Neural cell (in vitro differentiated cells): ENCODE measurements around the gene UFD1. TPM values are rescaled to one million over a fixed set of nuclear protein-coding genes. Genes with fewer than 3 reads are reported as not detected.

Experiments
- H2AFZ ChIP-seq: fragments of 200-600, 300-800 bp; sonication (generic), shearing (Covaris generic); 2 replicates; pipeline ENCODE4 v1.6.0; 2014; ENCODE audit warnings: low read depth, mild to moderate bottlenecking, antibody characterized with exemption, low read length, moderate library complexity
- H3F3A ChIP-seq: fragments of 200-600 bp; shearing (Covaris generic); 2 replicates; pipeline ENCODE4 v1.6.1; 2016; ENCODE audit warnings: mild to moderate bottlenecking, moderate library complexity, mixed read lengths, antibody characterized with exemption, low read length; ENCODE audit not compliant: insufficient read depth, poor library complexity, severe bottlenecking
- H3K27ac ChIP-seq: fragments of 200-600, 300-800 bp; sonication (generic), shearing (Covaris generic); 2 replicates; pipeline ENCODE4 v1.5.1; 2014; ENCODE audit warnings: mild to moderate bottlenecking, low read length, moderate library complexity
- H3K27me3 ChIP-seq: fragments of 300-800, 200-600 bp; sonication (generic), shearing (Covaris generic); 2 replicates; pipeline ENCODE4 v1.6.0; 2014; ENCODE audit warnings: mild to moderate bottlenecking, low read depth, low read length, moderate library complexity; ENCODE audit not compliant: insufficient read depth
- H3K36me3 ChIP-seq: fragments of 300-800, 200-600 bp; sonication (generic), shearing (Covaris generic); 2 replicates; pipeline ENCODE4 v1.5.1; 2014; ENCODE audit warnings: mild to moderate bottlenecking, antibody characterized with exemption, low read length, moderate library complexity; ENCODE audit not compliant: insufficient read depth
- H3K4me2 ChIP-seq: fragments of 300-800, 200-600 bp; sonication (generic), shearing (Covaris generic); 2 replicates; pipeline ENCODE4 v1.6.0; 2014; ENCODE audit warnings: mild to moderate bottlenecking, low read length
- H3K4me3 ChIP-seq: fragments of 300-800, 200-600 bp; sonication (generic), shearing (Covaris generic); 2 replicates; pipeline ENCODE4 v1.5.1; 2014; ENCODE audit warnings: mild to moderate bottlenecking, low read length, moderate library complexity
- H3K79me2 ChIP-seq: fragments of 200-600 bp; shearing (Covaris generic); replicated peaks from 2 replicates; pipeline ENCODE4 v1.6.0; 2014; ENCODE audit warnings: mild to moderate bottlenecking, low read length, moderate library complexity; ENCODE audit not compliant: insufficient read depth
- H3K9ac ChIP-seq: fragments of 300-800, 200-600 bp; sonication (generic), shearing (Covaris generic); 2 replicates; pipeline ENCODE4 v1.6.1; 2016; ENCODE audit warnings: mild to moderate bottlenecking, low read length, mixed read lengths
- H3K9me2 ChIP-seq: fragments of 200-600 bp; shearing (Covaris generic); 2 replicates; pipeline ENCODE4 v1.6.1; 2016; ENCODE audit warnings: mild to moderate bottlenecking, low read length, mixed read lengths; ENCODE audit not compliant: insufficient read depth
- H3K9me3 ChIP-seq: fragments of 200-600, 300-800 bp; sonication (generic), shearing (Covaris generic); 2 replicates; pipeline ENCODE4 v1.6.1; 2016; ENCODE audit warnings: mild to moderate bottlenecking, mixed run types, low read length, moderate library complexity, mixed read lengths
- H4K20me1 ChIP-seq: fragments of 200-600 bp; shearing (Covaris generic); 2 replicates; pipeline ENCODE4 v1.6.1; 2016; ENCODE audit warnings: mild to moderate bottlenecking, mixed run types; ENCODE audit not compliant: insufficient read depth
- CTCF ChIP-seq: fragments of 450-650 bp; IDR thresholded peaks from 2 replicates; pipeline ENCODE4 v1.5.1; 2014; ENCODE audit warnings: antibody characterized with exemption, mild to moderate bottlenecking, moderate library complexity; ENCODE audit not compliant: poor library complexity, severe bottlenecking
- EP300 ChIP-seq: fragments of 450-650 bp; conservative IDR thresholded peaks from 2 replicates; pipeline ENCODE4 v1.6.1; 2014; ENCODE audit warnings: antibody characterized with exemption, mild to moderate bottlenecking, moderate library complexity; ENCODE audit not compliant: poor library complexity, severe bottlenecking
- EZH2 ChIP-seq: fragments of 200-600, 300-800 bp; shearing (Covaris generic), sonication (generic); IDR thresholded peaks from 2 replicates; pipeline ENCODE4 v1.6.1; 2014; ENCODE audit warnings: antibody characterized with exemption, low read length, borderline replicate concordance, mild to moderate bottlenecking; ENCODE audit not compliant: insufficient read depth, poor library complexity, severe bottlenecking
- MXI1 ChIP-seq: fragments of 450-650 bp; conservative IDR thresholded peaks from 2 replicates; pipeline ENCODE4 v1.6.1; 2014; ENCODE audit warnings: antibody characterized with exemption, mild to moderate bottlenecking; ENCODE audit not compliant: poor library complexity, severe bottlenecking
- POLR2AphosphoS5 ChIP-seq: IDR thresholded peaks from 2 replicates; pipeline ENCODE4 v1.6.1; 2012
- RAD21 ChIP-seq: fragments of 450-650 bp; conservative IDR thresholded peaks from 2 replicates; pipeline ENCODE4 v1.6.1; 2014; ENCODE audit warnings: antibody characterized with exemption, mild to moderate bottlenecking, moderate library complexity
- REST ChIP-seq: IDR thresholded peaks from 2 replicates; pipeline ENCODE4 v1.6.1; 2012; ENCODE audit warnings: borderline replicate concordance
- SMC3 ChIP-seq: fragments of 450-650 bp; conservative IDR thresholded peaks from 2 replicates; pipeline ENCODE4 v1.6.1; 2014; ENCODE audit warnings: antibody characterized with exemption, mild to moderate bottlenecking, moderate library complexity; ENCODE audit not compliant: poor library complexity
- TAF1 ChIP-seq: IDR thresholded peaks from 2 replicates; pipeline ENCODE4 v1.6.1; 2012; ENCODE audit warnings: low read depth
- polyA plus RNA-seq: library from polyadenylated mRNA; depleted of rRNA; stranded (reverse); fragments of >200 nt; gene quantifications from 2 replicates; pipeline ENCODE4 v1.2.3, GENCODE V29; 2014

Gene UFD1
- polyA plus RNA-seq, 1 donor from 2014 or later = 56.9 TPM

DNA sequence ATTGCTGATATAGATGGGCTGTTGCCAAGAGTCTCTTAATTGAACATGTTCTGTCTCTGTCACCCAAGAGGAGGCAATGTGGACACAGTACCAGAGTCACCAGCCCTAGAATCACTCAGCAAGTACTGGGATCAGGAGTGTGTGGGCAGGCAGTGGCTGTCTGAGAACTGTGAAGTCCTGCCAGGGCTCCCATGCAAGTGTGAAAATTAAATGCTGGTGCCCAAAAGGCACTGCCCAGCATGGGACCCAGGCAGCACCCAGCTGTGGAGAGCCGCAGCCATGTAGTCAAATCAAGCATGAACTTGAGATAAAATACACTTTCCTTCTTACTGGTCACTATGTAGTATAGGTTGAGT lies 67.3 kb downstream of the UFD1 start:
- Histone ChIP-seq H3K27ac (no peak overlapping the region), H3K9me3 (no peaks in the 10 kb centered on the region), H3K79me2 (peaks cover 35% of the 10 kb centered on the region), H3F3A (no peaks in the 10 kb centered on the region), H3K4me3 (no peak overlapping the region), H3K27me3 (no peaks in the 10 kb centered on the region), H2AFZ (no peak overlapping the region), H4K20me1 (no peaks in the 10 kb centered on the region), H3K9me2 (no peaks in the 10 kb centered on the region), H3K9ac (no peak overlapping the region), H3K36me3 (peaks cover 6% of the 10 kb centered on the region), H3K4me2 (no peak overlapping the region)
- TF ChIP-seq CTCF = no peak
- no peak for TF ChIP-seq SMC3
- no peak for TF ChIP-seq EP300
- TF ChIP-seq EZH2 = no peak
- TF ChIP-seq TAF1 = no peak
- TF ChIP-seq POLR2AphosphoS5 = no peak
- TF ChIP-seq REST = no peak
- no peak for TF ChIP-seq MXI1
- no peak for TF ChIP-seq RAD21

DNA sequence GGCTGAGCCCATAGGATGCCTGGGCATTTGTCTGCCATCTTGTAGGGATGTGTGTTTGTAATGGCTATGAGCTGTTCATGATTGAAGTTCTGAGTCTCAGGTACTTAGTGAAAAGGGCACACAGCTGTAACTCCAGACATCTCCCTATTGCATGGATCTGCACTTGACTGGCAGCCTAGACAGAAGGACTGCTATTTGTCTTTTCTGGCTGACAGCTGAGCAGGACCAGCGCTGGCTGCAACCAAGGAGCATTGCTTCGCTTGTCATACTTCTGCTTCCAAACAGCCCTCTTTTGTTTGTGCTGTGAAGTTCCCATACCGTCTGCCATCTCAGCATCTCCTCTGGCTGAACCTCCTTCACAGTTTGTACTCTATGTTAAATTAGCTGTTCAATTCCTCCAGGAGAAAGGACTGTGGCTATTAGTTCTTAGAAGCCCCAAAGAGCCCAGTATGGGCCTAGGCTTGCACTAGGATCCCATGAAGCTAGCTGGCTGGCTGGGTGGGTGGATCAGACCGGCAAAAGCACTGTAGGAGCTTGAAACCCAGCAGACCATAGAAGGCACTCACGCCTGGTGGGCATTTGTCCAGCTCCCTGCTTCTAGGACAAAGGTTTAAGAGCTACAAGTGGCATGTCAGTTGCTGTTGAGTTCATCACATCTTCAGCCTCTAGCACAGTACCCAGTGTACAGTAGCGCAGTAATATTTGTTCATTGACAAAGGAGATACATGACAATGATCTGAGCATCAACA lies 67.9 kb downstream of the UFD1 start:
- Histone ChIP-seq H3K27ac (no peak overlapping the region), H2AFZ (no peak overlapping the region), H3K4me2 (no peak overlapping the region), H3F3A (no peaks in the 10 kb centered on the region), H3K36me3 (peaks cover 6% of the 10 kb centered on the region), H3K9me3 (no peaks in the 10 kb centered on the region), H3K9ac (no peak overlapping the region), H3K79me2 (peaks cover 34% of the 10 kb centered on the region), H3K4me3 (no peak overlapping the region), H3K9me2 (no peaks in the 10 kb centered on the region), H3K27me3 (no peaks in the 10 kb centered on the region), H4K20me1 (no peaks in the 10 kb centered on the region)
- TF ChIP-seq TAF1 (no peak), REST (no peak), POLR2AphosphoS5 (no peak), CTCF (no peak)
